Measurements from ENCODE around the gene CHPT1.

The CHPT1 gene

DNA sequence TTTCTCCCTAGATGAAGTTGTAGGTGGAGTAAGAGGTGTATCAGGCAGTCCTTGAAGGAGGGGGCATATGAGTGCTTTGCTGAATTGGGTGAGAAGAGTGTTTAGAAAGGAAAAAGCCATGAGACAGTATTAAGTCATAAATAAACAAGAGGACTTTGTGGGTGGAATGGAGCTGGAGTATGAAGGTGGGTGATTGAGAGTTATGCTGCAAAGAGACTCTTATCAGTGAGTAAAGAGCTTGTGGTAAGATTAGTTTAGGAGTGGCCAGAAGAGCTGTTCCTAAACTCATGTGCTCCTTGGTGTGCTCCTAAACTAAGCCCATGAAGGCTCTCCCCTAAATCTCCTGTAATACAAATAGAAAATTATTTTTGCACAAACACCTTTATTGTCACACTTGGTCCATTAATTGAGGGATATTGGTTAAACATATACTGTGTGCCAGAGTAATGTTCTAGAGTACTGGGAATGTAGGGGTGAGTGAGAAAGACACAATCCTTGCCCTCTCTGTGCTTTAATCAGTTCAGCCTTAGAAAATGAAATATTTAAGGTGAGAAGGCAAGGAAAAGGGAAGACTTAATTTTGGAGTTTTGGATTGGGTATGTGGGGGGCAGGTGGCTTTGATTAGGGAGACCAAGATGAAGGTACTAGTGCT, 9.8 kb downstream of the CHPT1 start:
- TF ChIP-seq, protein P1, sequence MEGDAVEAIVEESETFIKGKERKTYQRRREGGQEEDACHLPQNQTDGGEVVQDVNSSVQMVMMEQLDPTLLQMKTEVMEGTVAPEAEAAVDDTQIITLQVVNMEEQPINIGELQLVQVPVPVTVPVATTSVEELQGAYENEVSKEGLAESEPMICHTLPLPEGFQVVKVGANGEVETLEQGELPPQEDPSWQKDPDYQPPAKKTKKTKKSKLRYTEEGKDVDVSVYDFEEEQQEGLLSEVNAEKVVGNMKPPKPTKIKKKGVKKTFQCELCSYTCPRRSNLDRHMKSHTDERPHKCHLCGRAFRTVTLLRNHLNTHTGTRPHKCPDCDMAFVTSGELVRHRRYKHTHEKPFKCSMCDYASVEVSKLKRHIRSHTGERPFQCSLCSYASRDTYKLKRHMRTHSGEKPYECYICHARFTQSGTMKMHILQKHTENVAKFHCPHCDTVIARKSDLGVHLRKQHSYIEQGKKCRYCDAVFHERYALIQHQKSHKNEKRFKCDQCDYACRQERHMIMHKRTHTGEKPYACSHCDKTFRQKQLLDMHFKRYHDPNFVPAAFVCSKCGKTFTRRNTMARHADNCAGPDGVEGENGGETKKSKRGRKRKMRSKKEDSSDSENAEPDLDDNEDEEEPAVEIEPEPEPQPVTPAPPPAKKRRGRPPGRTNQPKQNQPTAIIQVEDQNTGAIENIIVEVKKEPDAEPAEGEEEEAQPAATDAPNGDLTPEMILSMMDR (IDR thresholded peaks at IDR 0.05; ENCODE audit: insufficient read depth, missing control alignments), result no peak
- FAIRE-seq (no peak), DNase-seq (ENCODE audit: insufficient read length, low spot score) (no peak)

DNA sequence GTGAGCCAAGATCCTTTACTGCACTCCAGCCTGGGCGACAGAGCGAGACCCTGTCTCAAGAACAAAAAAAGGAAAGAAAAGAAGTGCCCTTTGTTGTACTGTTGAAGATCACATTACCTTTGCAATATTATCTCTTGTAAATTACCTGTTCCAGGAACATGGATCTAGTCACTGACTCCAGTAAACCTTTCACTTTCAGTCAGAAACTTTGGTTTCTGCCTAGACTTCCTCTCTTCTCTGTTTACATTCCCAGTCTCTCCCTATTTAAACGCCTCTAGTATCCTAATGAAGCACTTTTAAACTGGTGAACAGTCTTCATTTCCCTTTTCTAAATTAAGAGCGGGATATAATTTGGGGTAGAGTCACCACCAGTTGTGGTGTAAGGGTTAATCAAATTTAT, 12.8 kb downstream of the CHPT1 start:
- FAIRE-seq, result no peak
- DNase-seq (ENCODE audit: insufficient read length, low spot score), result no peak
- TF ChIP-seq, protein P1 (IDR thresholded peaks at IDR 0.05; ENCODE audit: insufficient read depth, missing control alignments), result no peak

DNA sequence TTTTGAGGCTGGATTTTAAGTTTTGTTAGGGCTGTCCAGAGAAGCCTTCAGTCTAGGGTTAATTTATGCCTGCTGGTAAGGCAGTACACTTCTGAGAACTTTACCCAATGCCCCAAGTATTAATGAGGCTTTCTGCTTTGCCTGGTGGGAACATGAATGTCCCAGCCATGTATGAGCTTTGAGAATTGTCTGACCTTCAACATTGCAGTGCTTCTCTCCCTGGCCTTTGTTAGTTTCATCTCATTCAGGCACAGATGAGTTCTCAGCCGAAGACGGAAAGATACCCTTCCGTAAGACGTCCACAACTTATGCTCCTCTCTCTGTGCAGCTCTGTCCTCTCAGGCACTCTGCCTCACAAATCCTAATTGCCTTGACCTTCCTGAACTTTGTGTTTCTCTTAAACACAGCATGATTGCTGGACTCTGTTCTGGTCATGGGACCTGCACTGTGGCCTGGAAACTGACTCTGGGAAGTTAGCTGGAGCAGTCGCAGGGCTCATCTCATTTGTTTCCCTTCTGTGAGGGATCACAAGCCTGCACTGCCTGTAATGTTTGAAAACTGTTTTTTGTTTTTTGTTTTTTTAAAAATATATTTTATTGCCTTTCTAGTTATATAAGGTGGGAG, 15.7 kb downstream of the CHPT1 start:
- TF ChIP-seq, protein P1 (IDR thresholded peaks at IDR 0.05; ENCODE audit: insufficient read depth, missing control alignments), result no peak
- no peak for FAIRE-seq
- DNase-seq (ENCODE audit: insufficient read length, low spot score), result no peak

DNA sequence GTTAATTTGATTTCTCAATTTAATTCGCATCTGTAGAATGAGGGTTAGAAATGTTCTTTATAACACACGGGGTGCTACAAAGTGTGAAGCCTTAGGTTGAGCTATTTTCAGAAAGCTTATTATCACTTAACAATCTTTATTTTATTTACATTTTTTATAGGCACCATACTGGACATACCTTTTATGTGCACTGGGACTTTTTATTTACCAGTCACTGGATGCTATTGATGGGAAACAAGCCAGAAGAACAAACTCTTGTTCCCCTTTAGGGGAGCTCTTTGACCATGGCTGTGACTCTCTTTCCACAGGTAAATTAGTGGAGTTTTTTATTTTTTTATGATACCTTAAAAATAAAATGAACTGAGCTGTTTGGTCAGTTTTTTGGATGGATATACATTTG, 16.5 kb downstream of the CHPT1 start:
- no peak for DNase-seq (ENCODE audit: insufficient read length, low spot score)
- no peak for FAIRE-seq
- TF ChIP-seq, protein P1 (IDR thresholded peaks at IDR 0.05; ENCODE audit: insufficient read depth, missing control alignments), result no peak

DNA sequence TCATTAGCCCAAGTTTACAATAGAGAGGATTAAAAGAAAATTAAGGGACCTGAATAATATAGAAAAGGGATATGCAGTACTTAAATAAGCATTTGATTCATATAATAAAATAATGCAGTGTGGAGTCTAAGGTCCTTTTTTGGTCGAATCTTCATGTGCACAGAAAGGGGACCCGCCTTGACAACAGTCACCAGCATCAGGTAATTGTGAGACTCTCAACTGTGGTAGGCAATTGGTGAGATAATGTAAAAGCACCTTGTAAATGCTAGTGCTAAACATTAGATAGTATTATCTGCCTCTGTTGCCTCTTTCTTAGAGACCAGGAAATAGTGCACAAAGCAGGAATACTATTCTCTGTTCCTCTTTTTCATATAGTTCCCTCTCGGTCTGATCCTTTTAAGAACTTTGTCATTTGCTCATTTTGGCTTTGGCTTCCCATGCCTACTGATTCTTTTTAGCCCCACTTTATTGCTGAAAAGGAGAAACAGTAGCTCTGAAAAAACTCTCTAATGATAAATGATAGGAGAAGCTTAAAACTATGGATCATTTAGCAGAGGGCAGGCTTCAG, 17.5 kb downstream of the CHPT1 start:
- TF ChIP-seq, protein P1 (IDR thresholded peaks at IDR 0.05; ENCODE audit: insufficient read depth, missing control alignments), result no peak
- peak; percentile 38 for FAIRE-seq
- no peak for DNase-seq (ENCODE audit: insufficient read length, low spot score)

DNA sequence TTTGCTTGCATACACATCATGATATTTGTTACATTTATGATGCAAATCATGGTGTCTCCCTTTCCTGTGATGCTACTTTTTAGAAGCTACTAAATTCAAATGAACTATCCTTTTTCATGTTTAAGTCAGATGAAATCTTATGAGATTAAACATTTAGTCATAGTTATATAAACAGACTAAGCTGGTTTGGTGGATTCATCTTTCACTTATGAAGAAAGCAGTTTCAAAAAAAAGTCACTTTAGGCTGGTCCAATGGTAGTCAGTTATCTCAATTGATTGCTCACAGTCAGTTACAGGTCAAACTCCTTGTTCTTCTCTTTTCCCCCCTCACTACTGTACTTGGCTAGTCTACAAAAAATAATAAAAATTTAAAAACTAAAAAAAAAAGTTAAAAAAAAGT, 22.1 kb downstream of the CHPT1 start:
- TF ChIP-seq, protein P1 (IDR thresholded peaks at IDR 0.05; ENCODE audit: insufficient read depth, missing control alignments), result no peak
- FAIRE-seq (no peak), DNase-seq (ENCODE audit: insufficient read length, low spot score) (no peak)

DNA sequence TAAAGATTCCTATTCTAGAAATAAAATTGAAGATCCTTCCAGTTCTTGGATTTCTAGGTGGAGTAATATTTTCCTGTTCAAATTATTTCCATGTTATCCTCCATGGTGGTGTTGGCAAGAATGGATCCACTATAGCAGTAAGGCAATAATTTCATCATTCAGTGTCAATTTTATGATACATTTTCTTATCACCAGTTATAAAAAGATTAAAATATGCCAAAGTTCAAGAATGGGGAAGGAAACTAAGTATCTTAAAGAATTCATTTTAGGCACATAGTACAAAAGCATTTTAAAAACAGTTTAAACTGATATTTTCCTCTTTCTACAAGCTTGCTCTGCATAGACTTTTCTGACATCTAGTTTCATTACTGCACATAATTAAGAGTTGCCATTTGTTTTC, 22.7 kb downstream of the CHPT1 start:
- TF ChIP-seq, protein P1 (IDR thresholded peaks at IDR 0.05; ENCODE audit: insufficient read depth, missing control alignments), result no peak
- no peak for DNase-seq (ENCODE audit: insufficient read length, low spot score)
- FAIRE-seq, result no peak

All from D721Med (cell line).